ENCODE data around the gene ATAD3C.
"Not testable (repeated sequence)": the region's sequence is repeated elsewhere in the genome, so short reads cannot be mapped to it uniquely, and the experiment has no call there.

ATAD3C gene

GRCh38 chr1:1449099-1449739 is at the start of gene ATAD3C:
Gene ATAD3C, plus strand, starts transcription at chr1:1449689. Its CDS starts 995 bp downstream, at chr1:1450684.
- no peak for DNase-seq (ENCODE audit: low read depth)

GRCh38 chr1:1399872-1400575 is 49.5 kb upstream of the ATAD3C start:
- no peak for DNase-seq (ENCODE audit: low read depth)

GRCh38 chr1:1400576-1401456 is 48.7 kb upstream of the ATAD3C start:
- no peak for DNase-seq (ENCODE audit: low read depth)

- DNase-seq (ENCODE audit: low read depth) = no peak
These were observed 48.0 kb upstream of the ATAD3C start for GRCh38 chr1:1401457-1402010.

- DNase-seq (ENCODE audit: low read depth) = no peak
These were observed 47.2 kb upstream of the ATAD3C start for GRCh38 chr1:1402072-1402900.

- DNase-seq (ENCODE audit: low read depth) = not testable (repeated sequence)
These were observed 46.5 kb upstream of the ATAD3C start for GRCh38 chr1:1402901-1403392.

GRCh38 chr1:1403653-1404052 is 45.8 kb upstream of the ATAD3C start:
- DNase-seq (ENCODE audit: low read depth) = no peak

GRCh38 chr1:1406101-1406820 is 43.2 kb upstream of the ATAD3C start:
- DNase-seq (ENCODE audit: low read depth) = no peak

- DNase-seq (ENCODE audit: low read depth) = peak; percentile 93
These were observed 42.5 kb upstream of the ATAD3C start, which contains the start of gene MRPL20 for GRCh38 chr1:1406821-1407635. Gene MRPL20, minus strand, starts transcription at chr1:1407293. Its CDS starts 76 bp downstream, at chr1:1407217.

- no peak for DNase-seq (ENCODE audit: low read depth)
These were observed 41.7 kb upstream of the ATAD3C start for GRCh38 chr1:1407636-1408318.

GRCh38 chr1:1410238-1410637 is 39.3 kb upstream of the ATAD3C start:
- not testable (repeated sequence) for DNase-seq (ENCODE audit: low read depth)

- no peak for DNase-seq (ENCODE audit: low read depth)
These were observed 37.9 kb upstream of the ATAD3C start for GRCh38 chr1:1411626-1412025.

GRCh38 chr1:1412311-1412902 is 37.1 kb upstream of the ATAD3C start:
- not testable (repeated sequence) for DNase-seq (ENCODE audit: low read depth)

GRCh38 chr1:1415751-1416150 is 33.7 kb upstream of the ATAD3C start:
- no peak for DNase-seq (ENCODE audit: low read depth)

- not testable (repeated sequence) for DNase-seq (ENCODE audit: low read depth)
These were observed 32.1 kb upstream of the ATAD3C start for GRCh38 chr1:1417396-1417795.

- DNase-seq (ENCODE audit: low read depth) = not testable (repeated sequence)
These were observed 31.5 kb upstream of the ATAD3C start for GRCh38 chr1:1417825-1418463.

- DNase-seq (ENCODE audit: low read depth) = no peak
These were observed 30.8 kb upstream of the ATAD3C start for GRCh38 chr1:1418464-1419362.

Measured in stimulated activated CD8-positive, alpha-beta memory T cell treated with anti-CD3 and anti-CD28 coated beads, Interleukin-12 subunit alpha, Interleukin-12 subunit beta, amount 100 ng/mL, for 1 hour (primary cell).